GM11168 (cell line): ENCODE results near the gene PSMD5.

Experiments
- in situ Hi-C: fragments of 300-500 bp; cut with MboI; formaldehyde crosslinking; loops from one replicate; pipeline ENCODE4 v1.12.0; 2022; ENCODE audit warnings: low sequenced_read_pairs; ENCODE audit not compliant: unreplicated experiment

The PSMD5 gene

GRCh38 chr9:120857481-120857880 lies 14.8 kb upstream of the PSMD5 start:
- in situ Hi-C loops = no loop called here

- in situ Hi-C loops = no loop called here
Observed at GRCh38 chr9:120856700-120857099, 14.0 kb upstream of the PSMD5 start.

- in situ Hi-C loops = no loop called here
Observed at GRCh38 chr9:120855827-120856670, 13.3 kb upstream of the PSMD5 start.

- in situ Hi-C loops = no loop called here
Observed at GRCh38 chr9:120854596-120855327, 12.0 kb upstream of the PSMD5 start.

- in situ Hi-C loops = no loop called here
Observed at GRCh38 chr9:120853198-120853597, 10.5 kb upstream of the PSMD5 start.

- in situ Hi-C loops = no loop called here
Observed at GRCh38 chr9:120852240-120853010, 9.7 kb upstream of the PSMD5 start.

- in situ Hi-C loops = no loop called here
Observed at GRCh38 chr9:120851449-120851848, 8.7 kb upstream of the PSMD5 start.

- in situ Hi-C loops = no loop called here
Observed at GRCh38 chr9:120850315-120850714, 7.6 kb upstream of the PSMD5 start.

- in situ Hi-C loops = no loop called here
Observed at GRCh38 chr9:120846906-120847305, 4.2 kb upstream of the PSMD5 start.

GRCh38 chr9:120846251-120846889 lies 3.6 kb upstream of the PSMD5 start:
- in situ Hi-C loops = no loop called here

GRCh38 chr9:120845255-120845654 lies 2.5 kb upstream of the PSMD5 start:
- in situ Hi-C loops = no loop called here

GRCh38 chr9:120841930-120842684 lies 615 bp downstream of the PSMD5 start:
- in situ Hi-C loops = no loop called here

- in situ Hi-C loops = no loop called here
Observed at GRCh38 chr9:120839146-120839545, 3.6 kb downstream of the PSMD5 start.

- in situ Hi-C loops = no loop called here
Observed at GRCh38 chr9:120837921-120838320, 4.8 kb downstream of the PSMD5 start.

GRCh38 chr9:120833325-120833724 lies 9.4 kb downstream of the PSMD5 start:
- in situ Hi-C loops = no loop called here

- in situ Hi-C loops = no loop called here
Observed at GRCh38 chr9:120832807-120833206, 9.9 kb downstream of the PSMD5 start.

GRCh38 chr9:120830865-120831264 lies 11.9 kb downstream of the PSMD5 start:
- in situ Hi-C loops = no loop called here

GRCh38 chr9:120830151-120830550 lies 12.6 kb downstream of the PSMD5 start:
- in situ Hi-C loops = no loop called here

GRCh38 chr9:120829650-120830049 lies 13.1 kb downstream of the PSMD5 start:
- in situ Hi-C loops = no loop called here

- in situ Hi-C loops = no loop called here
Observed at GRCh38 chr9:120820095-120820494, 22.6 kb downstream of the PSMD5 start.
